SH-SY5Y (cell line): ENCODE measurements around the gene METRNL.

ENCODE experiments used
- GATA2 ChIP-seq: IDR thresholded peaks from 2 replicates; pipeline ENCODE4 v1.6.1; 2011; ENCODE audit warnings: mild to moderate bottlenecking, low read depth, low read length
- GATA3 ChIP-seq: IDR thresholded peaks from 2 replicates; pipeline ENCODE4 v1.6.1; 2011; ENCODE audit warnings: low read depth, mild to moderate bottlenecking, low read length, moderate library complexity

DNA sequence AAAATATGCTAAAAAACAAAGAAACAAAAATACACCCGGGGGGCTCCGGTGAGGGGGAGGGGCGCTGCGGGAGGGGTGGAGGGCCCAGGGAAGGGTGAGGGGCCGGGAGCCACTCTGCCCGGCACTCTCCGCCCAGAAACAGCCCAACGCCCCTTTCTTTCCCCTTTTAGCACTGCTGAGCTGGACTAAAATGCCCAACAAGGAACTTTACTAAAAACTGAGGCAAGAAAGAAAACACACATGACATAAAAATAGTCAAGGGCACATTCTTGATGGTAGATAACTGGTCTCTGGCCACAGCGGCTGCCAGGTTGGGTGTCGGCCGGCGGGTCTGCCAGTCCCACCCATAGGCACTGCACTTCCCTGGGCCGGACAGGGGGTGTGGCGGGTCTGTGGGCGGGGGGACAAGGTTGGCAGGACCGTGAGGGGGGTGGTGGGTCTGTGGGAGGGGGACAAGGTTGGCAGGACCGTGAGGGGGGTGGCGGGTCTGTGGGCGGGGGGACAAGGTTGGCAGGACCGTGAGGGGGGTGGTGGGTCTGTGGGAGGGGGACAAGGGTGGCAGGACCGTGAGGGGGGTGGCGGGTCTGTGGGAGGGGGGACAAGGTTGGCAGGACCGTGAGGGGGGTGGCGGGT lies 20.9 kb downstream of the METRNL start:
- TF ChIP-seq GATA2 (0 out of 2 replicates have a peak, but pooled peaks have one; percentile 16), GATA3 (no peak)
